ENCODE measurements around the gene OR52D1. TPM values are rescaled to one million over a fixed set of nuclear protein-coding genes. Genes with fewer than 3 reads are reported as not detected.

OR52D1 gene
- total RNA-seq, 1 experiment from 2014 or later, result not detected

- CTCF ChIA-PET, result no interaction called here
- TF ChIP-seq, protein P1, sequence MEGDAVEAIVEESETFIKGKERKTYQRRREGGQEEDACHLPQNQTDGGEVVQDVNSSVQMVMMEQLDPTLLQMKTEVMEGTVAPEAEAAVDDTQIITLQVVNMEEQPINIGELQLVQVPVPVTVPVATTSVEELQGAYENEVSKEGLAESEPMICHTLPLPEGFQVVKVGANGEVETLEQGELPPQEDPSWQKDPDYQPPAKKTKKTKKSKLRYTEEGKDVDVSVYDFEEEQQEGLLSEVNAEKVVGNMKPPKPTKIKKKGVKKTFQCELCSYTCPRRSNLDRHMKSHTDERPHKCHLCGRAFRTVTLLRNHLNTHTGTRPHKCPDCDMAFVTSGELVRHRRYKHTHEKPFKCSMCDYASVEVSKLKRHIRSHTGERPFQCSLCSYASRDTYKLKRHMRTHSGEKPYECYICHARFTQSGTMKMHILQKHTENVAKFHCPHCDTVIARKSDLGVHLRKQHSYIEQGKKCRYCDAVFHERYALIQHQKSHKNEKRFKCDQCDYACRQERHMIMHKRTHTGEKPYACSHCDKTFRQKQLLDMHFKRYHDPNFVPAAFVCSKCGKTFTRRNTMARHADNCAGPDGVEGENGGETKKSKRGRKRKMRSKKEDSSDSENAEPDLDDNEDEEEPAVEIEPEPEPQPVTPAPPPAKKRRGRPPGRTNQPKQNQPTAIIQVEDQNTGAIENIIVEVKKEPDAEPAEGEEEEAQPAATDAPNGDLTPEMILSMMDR (IDR thresholded peaks at IDR 0.05; ENCODE audit: insufficient read depth in 1 of 2, low read depth in 1 of 2, low read length in 1 of 2, severe bottlenecking in 1 of 2, unreplicated experiment in 1 of 2), result no peak
- no peak for DNase-seq
- Histone ChIP-seq H3K27me3 (replicated peaks; ENCODE audit: control insufficient read depth, insufficient read depth, low read length) (no peaks in the 10 kb centered on the region; the same call in 1 of the 2 replicates), H3K4me1 (no peaks in the 10 kb centered on the region), H3K9me3 (no peaks in the 10 kb centered on the region), H3K4me3 (ENCODE audit: low read depth, low read length) (no peak overlapping the region), H3K36me3 (ENCODE audit: control insufficient read depth, insufficient read depth, low read length) (no peaks in the 10 kb centered on the region)
- no TSS peak for BruUV-seq (replicated peaks)
- no peaks in the 10 kb centered on the region for H3K9me3 Mint-ChIP-seq (ENCODE audit: unreplicated experiment)
- intact Hi-C loops (cut with micrococcal nuclease; ENCODE audit: unreplicated experiment), result no loop called here
- no peak overlapping the region for H3K4me3 Mint-ChIP-seq (ENCODE audit: unreplicated experiment)
- H3K27ac Mint-ChIP-seq (ENCODE audit: unreplicated experiment), result no peak overlapping the region
- POLR2A ChIA-PET, result no interaction called here
- H3K27me3 Mint-ChIP-seq (ENCODE audit: insufficient read depth, unreplicated experiment), result peaks cover 11% of the 10 kb centered on the region
- H3K36me3 Mint-ChIP-seq (ENCODE audit: insufficient read depth, unreplicated experiment), result no peaks in the 10 kb centered on the region
- no peaks in the 10 kb centered on the region for H3K4me1 Mint-ChIP-seq (ENCODE audit: low read depth, unreplicated experiment)
Measured at GRCh38 chr11:5486003-5486402, 2.5 kb upstream of the OR52D1 start.

- no peaks in the 10 kb centered on the region for H3K36me3 ChIP-seq (ENCODE audit: control insufficient read depth, insufficient read depth, low read length)
- H3K9me3 ChIP-seq, result no peaks in the 10 kb centered on the region
- CTCF ChIA-PET, result no interaction called here
- no peak overlapping the region for H3K4me3 ChIP-seq (ENCODE audit: low read depth, low read length)
- POLR2A ChIA-PET, result no interaction called here
- Mint-ChIP-seq H3K4me1 (ENCODE audit: low read depth, unreplicated experiment) (no peaks in the 10 kb centered on the region), H3K4me3 (ENCODE audit: unreplicated experiment) (no peak overlapping the region), H3K27me3 (ENCODE audit: insufficient read depth, unreplicated experiment) (peaks cover 14% of the 10 kb centered on the region), H3K27ac (ENCODE audit: unreplicated experiment) (no peak overlapping the region), H3K9me3 (ENCODE audit: unreplicated experiment) (no peaks in the 10 kb centered on the region), H3K36me3 (ENCODE audit: insufficient read depth, unreplicated experiment) (no peaks in the 10 kb centered on the region)
- H3K27me3 ChIP-seq (replicated peaks; ENCODE audit: control insufficient read depth, insufficient read depth, low read length), result no peaks in the 10 kb centered on the region; the same call in 1 of the 2 replicates
- BruUV-seq (replicated peaks), result no TSS peak
- DNase-seq, result no peak
- no peaks in the 10 kb centered on the region for H3K4me1 ChIP-seq
- TF ChIP-seq, protein P1 (IDR thresholded peaks at IDR 0.05; ENCODE audit: insufficient read depth in 1 of 2, low read depth in 1 of 2, low read length in 1 of 2, severe bottlenecking in 1 of 2, unreplicated experiment in 1 of 2), result no peak
- intact Hi-C loops (cut with micrococcal nuclease; ENCODE audit: unreplicated experiment), result no loop called here
Measured at GRCh38 chr11:5486421-5486820, 2.1 kb upstream of the OR52D1 start.

- ChIA-PET CTCF (no interaction called here), POLR2A (no interaction called here)
- no peak for DNase-seq
- Histone ChIP-seq H3K4me3 (ENCODE audit: low read depth, low read length) (no peak overlapping the region), H3K27me3 (replicated peaks; ENCODE audit: control insufficient read depth, insufficient read depth, low read length) (no peaks in the 10 kb centered on the region; the same call in 1 of the 2 replicates), H3K4me1 (no peaks in the 10 kb centered on the region), H3K9me3 (no peaks in the 10 kb centered on the region), H3K36me3 (ENCODE audit: control insufficient read depth, insufficient read depth, low read length) (no peaks in the 10 kb centered on the region)
- H3K9me3 Mint-ChIP-seq (ENCODE audit: unreplicated experiment), result no peaks in the 10 kb centered on the region
- TF ChIP-seq, protein P1 (IDR thresholded peaks at IDR 0.05; ENCODE audit: insufficient read depth in 1 of 2, low read depth in 1 of 2, low read length in 1 of 2, severe bottlenecking in 1 of 2, unreplicated experiment in 1 of 2), result no peak
- no peaks in the 10 kb centered on the region for H3K36me3 Mint-ChIP-seq (ENCODE audit: insufficient read depth, unreplicated experiment)
- no peak overlapping the region for H3K27ac Mint-ChIP-seq (ENCODE audit: unreplicated experiment)
- intact Hi-C loops (cut with micrococcal nuclease; ENCODE audit: unreplicated experiment), result no loop called here
- H3K4me3 Mint-ChIP-seq (ENCODE audit: unreplicated experiment), result no peak overlapping the region
- no TSS peak for BruUV-seq (replicated peaks)
- peaks cover 14% of the 10 kb centered on the region for H3K27me3 Mint-ChIP-seq (ENCODE audit: insufficient read depth, unreplicated experiment)
- H3K4me1 Mint-ChIP-seq (ENCODE audit: low read depth, unreplicated experiment), result no peaks in the 10 kb centered on the region
Measured at GRCh38 chr11:5488798-5489399, 414 bp downstream of the OR52D1 start.
